Stimulated activated CD4-positive, alpha-beta T cell treated with anti-CD3 and anti-CD28 coated beads, Interleukin-4, amount 100 ng/mL, for 4 hours (primary cell): ENCODE measurements around the gene TRANK1.
"Not testable (repeated sequence)": the region's sequence is repeated elsewhere in the genome, so short reads cannot be mapped to it uniquely, and the experiment has no call there.

Source experiments
- DNase-seq, 2 experiments: peaks; one replicate each; pipeline ENCODE4 v3.0.0-alpha.2; 2020

TRANK1 gene

DNA sequence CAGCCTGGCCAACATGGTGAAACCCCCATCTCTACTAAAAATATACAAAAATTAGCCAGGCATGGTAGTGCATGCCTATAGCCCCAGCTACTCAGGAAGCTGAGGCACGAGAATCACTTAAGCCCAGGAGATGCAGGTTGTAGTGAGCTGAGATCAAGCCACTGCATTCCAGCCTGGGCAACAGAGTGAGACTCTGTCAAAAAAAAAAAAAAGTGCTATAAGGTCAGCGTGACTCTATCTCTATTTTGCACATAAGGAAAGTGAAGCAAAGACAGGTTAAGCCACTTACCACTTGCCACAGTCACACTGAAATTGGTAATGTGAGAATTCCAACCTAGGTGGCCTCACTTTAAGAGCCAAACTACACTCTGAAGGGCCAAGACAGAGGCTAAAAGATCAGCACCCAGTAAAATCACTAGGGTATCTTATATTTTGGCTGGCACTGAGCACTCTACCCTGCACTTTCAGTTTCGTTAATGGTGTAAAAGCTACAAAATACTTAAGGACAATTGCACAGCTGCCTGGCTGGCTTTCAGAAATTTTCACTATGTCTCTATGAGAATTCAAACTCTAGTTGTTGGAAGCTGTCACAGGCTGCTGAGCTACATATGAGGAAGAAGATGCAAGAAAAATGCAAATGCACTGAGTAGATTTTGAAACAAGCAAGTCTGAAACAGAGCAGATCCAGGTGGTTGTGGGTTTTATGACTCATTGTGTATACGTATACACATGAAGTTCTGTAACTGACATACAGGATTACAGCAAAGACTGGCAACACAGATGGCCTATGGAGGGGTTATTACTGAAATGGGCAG, 32.7 kb downstream of the TRANK1 start:
- DNase-seq, result peak in 1 of 2 experiments; percentile 21

- no peak for DNase-seq
These were observed 35.2 kb downstream of the TRANK1 start for GRCh38 chr3:36909666-36910065.

GRCh38 chr3:36909181-36909580, 35.7 kb downstream of the TRANK1 start:
- DNase-seq, result no peak

- no peak for DNase-seq
These were observed 36.1 kb downstream of the TRANK1 start for GRCh38 chr3:36908647-36909180.

DNA sequence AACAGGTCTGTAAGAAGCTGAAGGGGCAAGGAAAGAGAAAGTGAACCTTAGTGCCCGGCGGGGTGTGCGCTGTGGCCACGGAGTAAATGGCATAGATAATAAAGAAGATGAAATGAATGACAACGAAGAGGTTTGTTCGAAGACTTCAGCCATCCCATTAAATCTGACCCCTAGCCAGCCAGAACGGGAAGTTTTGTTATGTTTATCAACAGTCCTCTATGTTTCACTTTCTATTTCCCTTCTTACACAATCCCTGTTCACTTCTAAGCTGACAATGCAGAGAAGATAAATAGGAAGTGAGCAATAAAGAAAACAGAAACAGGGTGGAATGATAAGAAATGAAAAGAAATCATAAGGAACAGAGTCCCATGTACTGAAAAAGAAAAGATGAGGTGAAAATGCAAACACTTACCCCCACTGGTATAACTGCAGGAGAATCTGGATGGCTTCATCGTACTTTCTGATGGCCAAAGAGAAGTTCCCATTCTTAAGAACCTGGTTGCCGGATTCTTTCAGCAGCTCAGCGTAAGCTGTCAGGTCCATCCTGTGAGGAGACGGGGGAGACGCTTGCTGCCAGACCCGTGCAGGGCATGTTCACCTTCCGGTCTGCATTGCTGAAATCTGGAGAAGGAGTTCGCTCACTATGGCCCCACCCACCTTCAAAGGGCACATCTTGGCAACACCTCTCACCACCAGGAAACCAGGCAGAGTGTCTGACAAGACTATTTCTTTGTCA, 36.8 kb downstream of the TRANK1 start:
- peak; percentile 26 to 60 for DNase-seq

DNA sequence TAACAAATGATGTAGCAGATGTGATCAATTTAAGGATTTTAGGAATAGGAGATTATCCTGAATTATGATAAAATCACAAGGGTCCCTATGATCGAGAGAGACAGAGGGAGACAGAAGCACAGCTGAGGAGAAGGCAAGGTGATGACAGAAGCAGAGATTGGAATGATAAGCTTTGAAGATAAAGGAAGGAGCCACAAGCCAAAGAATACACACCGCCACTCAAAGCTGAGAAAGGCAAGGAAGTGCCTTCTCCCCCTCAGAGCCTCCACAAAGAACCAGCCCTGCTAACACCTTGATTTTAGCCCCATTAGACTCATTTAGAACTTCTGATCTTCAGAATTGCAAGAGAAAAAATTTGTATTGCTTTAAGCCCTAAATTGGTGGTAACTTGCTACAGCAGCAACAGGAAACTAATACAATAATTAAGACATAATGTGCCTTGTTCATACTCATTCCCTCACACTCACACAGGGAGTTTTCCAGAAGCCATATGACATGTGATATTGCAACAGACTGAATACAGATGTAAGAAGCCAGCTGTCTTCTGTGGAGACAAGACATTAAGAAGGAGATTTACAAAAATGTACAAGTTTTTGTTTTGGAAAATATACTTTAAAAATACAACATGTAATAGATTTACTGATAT, 38.2 kb downstream of the TRANK1 start:
- no peak for DNase-seq

- no peak for DNase-seq
These were observed 39.3 kb downstream of the TRANK1 start for GRCh38 chr3:36905545-36905944.

DNA sequence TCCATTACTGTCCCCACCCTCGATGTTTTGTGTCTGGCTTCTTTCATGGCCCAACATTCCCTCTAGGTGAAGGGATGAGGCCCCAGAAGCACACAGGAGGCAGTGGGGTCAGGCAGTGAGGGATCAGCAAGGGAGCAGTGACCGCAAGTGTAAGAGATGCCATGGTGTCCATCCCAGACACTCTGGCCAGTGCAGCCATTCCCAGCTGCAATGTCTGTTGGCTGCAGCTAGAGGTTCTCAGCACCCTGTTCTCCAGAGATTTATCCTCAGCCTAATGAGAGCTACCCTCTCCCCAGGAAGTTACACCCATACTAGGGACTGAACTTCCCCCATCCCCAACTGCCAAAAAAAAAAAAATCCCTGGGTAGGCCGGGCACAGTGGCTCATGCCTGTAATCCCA, 40.2 kb downstream of the TRANK1 start:
- DNase-seq, result no peak

DNA sequence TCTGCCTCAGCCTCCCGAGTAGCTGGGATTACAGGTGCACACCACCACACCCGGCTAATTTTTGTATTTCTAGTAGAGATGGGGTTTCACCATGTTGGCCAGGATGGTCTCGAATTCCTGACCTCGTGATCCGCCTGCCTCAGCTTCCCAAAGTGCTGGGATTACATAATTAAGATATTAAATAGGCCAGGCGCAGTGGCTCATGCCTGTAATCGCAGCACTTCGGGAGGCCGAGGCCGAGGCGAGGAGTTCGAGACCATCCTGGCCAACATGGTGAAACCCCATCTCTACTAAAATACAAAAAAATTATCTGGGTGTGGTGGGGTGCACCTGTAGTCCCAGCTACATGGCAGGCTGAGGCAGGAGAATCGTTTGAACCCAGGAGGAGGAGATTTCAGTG, 40.8 kb downstream of the TRANK1 start:
- DNase-seq, result not testable (repeated sequence)

GRCh38 chr3:36903119-36903882, 41.6 kb downstream of the TRANK1 start:
- DNase-seq, result no peak

DNA sequence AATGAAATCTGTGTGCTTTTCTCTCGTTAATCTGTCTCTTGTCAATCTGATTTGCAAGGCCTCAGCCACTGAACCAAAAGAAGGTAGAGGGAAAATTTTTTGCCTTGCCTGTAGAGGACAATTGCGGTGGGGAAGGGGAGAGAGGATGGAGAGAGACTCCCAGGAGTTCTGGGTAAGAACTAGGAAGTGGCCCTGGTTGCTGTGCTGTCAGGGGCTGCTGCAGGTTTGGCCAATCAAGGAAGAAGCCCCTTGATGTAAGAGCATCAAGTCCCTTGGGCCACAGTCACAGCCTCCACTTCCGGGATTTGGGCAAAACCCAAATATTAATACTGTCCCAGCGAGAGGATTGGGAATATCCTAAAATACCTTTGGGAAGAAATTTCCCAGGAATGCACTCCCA, 43.3 kb downstream of the TRANK1 start:
- DNase-seq, result no peak

GRCh38 chr3:36900474-36901443, 44.1 kb downstream of the TRANK1 start:
- DNase-seq, result no peak

GRCh38 chr3:36895496-36896409, 49.1 kb downstream of the TRANK1 start:
- DNase-seq, result no peak

- no peak for DNase-seq
These were observed 49.9 kb downstream of the TRANK1 start for GRCh38 chr3:36894914-36895313.

DNA sequence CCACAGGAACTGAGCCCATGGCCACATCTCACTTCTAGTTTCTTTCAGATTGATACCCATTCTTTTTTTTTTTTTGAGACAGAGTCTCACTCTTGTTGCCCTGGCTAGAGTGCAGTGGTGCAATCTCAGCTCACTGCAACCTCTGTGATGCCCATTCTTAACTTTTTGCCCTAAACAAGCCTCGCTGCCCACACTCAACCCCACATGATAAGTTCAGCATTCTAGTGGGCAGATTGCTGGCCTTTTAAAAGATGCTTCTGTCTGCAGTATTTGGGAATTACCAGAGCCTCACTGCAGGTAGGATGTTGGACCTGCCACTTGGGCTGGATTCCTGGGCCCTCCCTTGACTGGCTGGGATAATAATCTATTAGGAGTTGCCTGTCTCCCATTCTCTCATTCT, 51.0 kb downstream of the TRANK1 start:
- DNase-seq, result no peak

- peak in 1 of 2 experiments; percentile 35 for DNase-seq
These were observed 51.7 kb downstream of the TRANK1 start for GRCh38 chr3:36893137-36893557.

GRCh38 chr3:36892457-36893136, 52.3 kb downstream of the TRANK1 start:
- DNase-seq, result no peak

- DNase-seq, result no peak
These were observed 53.1 kb downstream of the TRANK1 start for GRCh38 chr3:36891701-36892160.

GRCh38 chr3:36891097-36891496, 53.8 kb downstream of the TRANK1 start:
- not testable (repeated sequence) for DNase-seq

- DNase-seq, result no peak
These were observed 54.6 kb downstream of the TRANK1 start for GRCh38 chr3:36890261-36890660.
